A673 (cell line): ENCODE measurements around the gene CPAMD8.

Source experiments
- CTCF ChIP-seq: fragments of 300-800, 200-600 bp; sonication (generic); conservative IDR thresholded peaks from 2 replicates; pipeline ENCODE4 v1.5.1; 2017; ENCODE audit warnings: low read depth, mild to moderate bottlenecking, antibody characterized with exemption, low read length, moderate library complexity, mixed read lengths
- EZH2 ChIP-seq: fragments of 200-600 bp; sonication (generic); IDR thresholded peaks from 2 replicates; pipeline ENCODE4 v1.6.1; 2017; ENCODE audit warnings: borderline replicate concordance, low read depth, mild to moderate bottlenecking, mixed read lengths, antibody characterized with exemption, low read length; ENCODE audit not compliant: poor library complexity, severe bottlenecking

GRCh38 chr19:17022738-17023137, 3.9 kb downstream of the CPAMD8 start:
- TF ChIP-seq CTCF = no peak
- TF ChIP-seq EZH2 = no peak
